Calu3 (cell line): Measurements from ENCODE around the gene CIB2. TPM values are rescaled to one million over a fixed set of nuclear protein-coding genes. Genes with fewer than 3 reads are reported as not detected.
A peak's percentile ranks its signal among the peaks of the same experiment; 100 is the strongest.

Experiments
- BruUV-seq: library from RNA; stranded (reverse); fragments of 400-500 nt; replicated peaks from 2 replicates; lab custom pipeline; 2021; lab: Mats Ljungman, UMichigan
- CTCF ChIA-PET: fragments of 300-600 bp; sonication (Branson Sonifier 250); formaldehyde crosslinking; loops from one replicate; lab custom pipeline; 2022; ENCODE audit warnings: antibody characterized with exemption; lab: Charles Lee
- DNase-seq: peaks from one replicate; pipeline ENCODE4 v3.0.0; 2022
- H3K27ac Mint-ChIP-seq: one replicate; pipeline ENCODE4 v1.8.0; 2022; ENCODE audit warnings: mixed read lengths; ENCODE audit not compliant: unreplicated experiment
- H3K27me3 Mint-ChIP-seq: one replicate; pipeline ENCODE4 v1.8.0; 2022; ENCODE audit warnings: mixed read lengths; ENCODE audit not compliant: unreplicated experiment
- H3K36me3 Mint-ChIP-seq: one replicate; pipeline ENCODE4 v1.8.0; 2022; ENCODE audit warnings: mild to moderate bottlenecking, moderate library complexity, mixed read lengths; ENCODE audit not compliant: insufficient read depth, unreplicated experiment
- H3K4me1 Mint-ChIP-seq: one replicate; pipeline ENCODE4 v1.8.0; 2022; ENCODE audit warnings: mild to moderate bottlenecking, low read depth, mixed read lengths; ENCODE audit not compliant: unreplicated experiment
- H3K4me3 Mint-ChIP-seq: one replicate; pipeline ENCODE4 v1.8.0; 2022; ENCODE audit warnings: mild to moderate bottlenecking, low read depth, moderate library complexity, mixed read lengths; ENCODE audit not compliant: unreplicated experiment
- H3K9me3 Mint-ChIP-seq: one replicate; pipeline ENCODE4 v1.8.0; 2022; ENCODE audit warnings: low read depth, mixed read lengths; ENCODE audit not compliant: unreplicated experiment
- intact Hi-C: fragments of 100-400 bp; cut with micrococcal nuclease; formaldehyde crosslinking; loops from one replicate; pipeline ENCODE4 v1.10.0; 2022; ENCODE audit not compliant: unreplicated experiment
- total RNA-seq: library from RNA; stranded (reverse); gene quantifications from 2 replicates; pipeline ENCODE4 v1.2.3, GENCODE V29; 2022
- TF ChIP-seq, protein P1 (sequence below): fragments of 200-600 bp; IDR thresholded peaks from one replicate; pipeline ENCODE4 v1.8.0; 2022; ENCODE audit warnings: antibody characterized with exemption; ENCODE audit not compliant: unreplicated experiment

Gene CIB2
- total RNA-seq, 1 experiment from 2014 or later: 15.7 TPM

DNA sequence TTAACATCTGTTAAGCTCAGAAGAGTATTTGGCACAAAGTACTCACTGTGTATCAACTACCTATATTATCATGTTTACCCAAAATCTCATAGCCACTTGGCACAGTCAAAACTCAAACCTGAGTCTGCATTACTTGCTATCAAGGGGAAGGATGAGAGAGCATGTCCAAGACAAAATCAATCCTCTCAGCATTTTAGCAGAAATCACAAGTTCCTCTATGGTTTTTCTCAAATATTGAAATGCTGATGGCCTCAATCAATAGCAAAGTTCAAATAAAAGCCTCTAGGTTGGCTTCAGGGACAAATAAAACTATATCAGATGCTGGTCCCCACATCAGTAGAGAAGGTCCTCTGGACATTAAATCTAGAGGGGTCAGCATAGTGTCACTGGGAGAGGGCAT lies 68.0 kb downstream of the CIB2 start:
- CTCF ChIA-PET: no interaction called here
- TF ChIP-seq, protein P1, sequence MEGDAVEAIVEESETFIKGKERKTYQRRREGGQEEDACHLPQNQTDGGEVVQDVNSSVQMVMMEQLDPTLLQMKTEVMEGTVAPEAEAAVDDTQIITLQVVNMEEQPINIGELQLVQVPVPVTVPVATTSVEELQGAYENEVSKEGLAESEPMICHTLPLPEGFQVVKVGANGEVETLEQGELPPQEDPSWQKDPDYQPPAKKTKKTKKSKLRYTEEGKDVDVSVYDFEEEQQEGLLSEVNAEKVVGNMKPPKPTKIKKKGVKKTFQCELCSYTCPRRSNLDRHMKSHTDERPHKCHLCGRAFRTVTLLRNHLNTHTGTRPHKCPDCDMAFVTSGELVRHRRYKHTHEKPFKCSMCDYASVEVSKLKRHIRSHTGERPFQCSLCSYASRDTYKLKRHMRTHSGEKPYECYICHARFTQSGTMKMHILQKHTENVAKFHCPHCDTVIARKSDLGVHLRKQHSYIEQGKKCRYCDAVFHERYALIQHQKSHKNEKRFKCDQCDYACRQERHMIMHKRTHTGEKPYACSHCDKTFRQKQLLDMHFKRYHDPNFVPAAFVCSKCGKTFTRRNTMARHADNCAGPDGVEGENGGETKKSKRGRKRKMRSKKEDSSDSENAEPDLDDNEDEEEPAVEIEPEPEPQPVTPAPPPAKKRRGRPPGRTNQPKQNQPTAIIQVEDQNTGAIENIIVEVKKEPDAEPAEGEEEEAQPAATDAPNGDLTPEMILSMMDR: no peak

DNA sequence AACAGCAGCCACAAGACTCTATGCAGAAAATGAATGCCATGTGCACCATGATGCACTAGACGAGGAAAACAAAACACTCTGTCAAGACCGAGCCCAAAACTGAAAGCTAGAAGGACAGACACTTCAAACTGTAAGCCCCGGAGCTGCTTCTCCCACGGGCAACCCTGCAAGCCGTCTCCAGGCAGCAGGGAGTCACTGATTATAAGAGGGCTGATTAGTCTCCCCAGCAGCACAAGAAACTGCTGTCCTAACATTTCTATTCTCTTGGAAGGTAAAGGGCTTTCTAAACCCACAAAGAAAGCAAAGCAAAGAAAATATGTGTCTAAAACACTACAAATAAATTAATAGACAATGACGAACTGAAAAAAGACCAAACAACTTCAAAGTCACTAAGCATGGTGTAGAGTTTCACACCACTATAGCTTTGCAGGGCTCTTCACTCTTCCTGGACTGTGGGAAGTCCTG lies 69.2 kb downstream of the CIB2 start:
- no TSS peak for BruUV-seq
- Mint-ChIP-seq H3K4me3 (peak overlapping the region; percentile 44), H3K36me3 (peaks cover 5% of the 10 kb centered on the region), H3K27me3 (no peaks in the 10 kb centered on the region), H3K27ac (no peak overlapping the region), H3K4me1 (peaks cover 20% of the 10 kb centered on the region), H3K9me3 (no peaks in the 10 kb centered on the region)
- TF ChIP-seq, protein P1: no peak
- intact Hi-C loops: no loop called here
- DNase-seq: no peak
- CTCF ChIA-PET: interaction anchor here (0.6 to 1.1 kb wide), 3 partner anchors 10 to 46 kb away, joined by 3 to 4 read pairs (median 4); no protein-coding TSS in a partner anchor

More for the DNA sequence above, 68.0 kb downstream of the CIB2 start:
- Mint-ChIP-seq H3K36me3 (no peaks in the 10 kb centered on the region), H3K9me3 (no peaks in the 10 kb centered on the region), H3K27ac (no peak overlapping the region), H3K4me3 (no peak overlapping the region), H3K27me3 (no peaks in the 10 kb centered on the region), H3K4me1 (peaks cover 14% of the 10 kb centered on the region)
- DNase-seq: no peak
- BruUV-seq: no TSS peak
- intact Hi-C loops: no loop called here

DNA sequence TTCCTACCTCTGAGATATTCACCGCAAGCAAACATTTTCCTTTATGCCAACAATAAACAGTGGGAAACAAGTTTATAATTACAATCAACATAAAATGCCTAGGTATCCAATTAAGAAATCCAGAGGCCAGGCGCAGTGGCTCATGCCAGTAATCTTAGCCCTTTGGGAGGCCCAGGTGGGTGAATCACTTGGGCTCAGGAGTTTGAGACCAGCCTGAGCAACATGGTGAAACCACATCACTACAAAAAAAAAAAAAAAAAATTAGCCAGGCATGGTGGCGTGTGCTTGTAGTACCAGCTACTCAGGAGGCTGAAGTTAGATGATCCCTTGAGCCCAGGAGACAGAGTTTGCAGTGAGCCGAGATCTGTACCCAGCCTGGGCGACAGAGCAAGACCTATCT lies 71.0 kb downstream of the CIB2 start:
- TF ChIP-seq, protein P1: no peak
- Mint-ChIP-seq H3K9me3 (no peaks in the 10 kb centered on the region), H3K27ac (no peak overlapping the region), H3K36me3 (peaks cover 16% of the 10 kb centered on the region), H3K4me1 (peaks cover 38% of the 10 kb centered on the region), H3K27me3 (no peaks in the 10 kb centered on the region), H3K4me3 (no peak overlapping the region)
- intact Hi-C loops: no loop called here
- CTCF ChIA-PET: interaction anchor here (0.6 kb wide), 1 partner anchor 100 kb away, joined by 3 read pairs; no protein-coding TSS in a partner anchor
- DNase-seq: no peak
- BruUV-seq: no TSS peak

DNA sequence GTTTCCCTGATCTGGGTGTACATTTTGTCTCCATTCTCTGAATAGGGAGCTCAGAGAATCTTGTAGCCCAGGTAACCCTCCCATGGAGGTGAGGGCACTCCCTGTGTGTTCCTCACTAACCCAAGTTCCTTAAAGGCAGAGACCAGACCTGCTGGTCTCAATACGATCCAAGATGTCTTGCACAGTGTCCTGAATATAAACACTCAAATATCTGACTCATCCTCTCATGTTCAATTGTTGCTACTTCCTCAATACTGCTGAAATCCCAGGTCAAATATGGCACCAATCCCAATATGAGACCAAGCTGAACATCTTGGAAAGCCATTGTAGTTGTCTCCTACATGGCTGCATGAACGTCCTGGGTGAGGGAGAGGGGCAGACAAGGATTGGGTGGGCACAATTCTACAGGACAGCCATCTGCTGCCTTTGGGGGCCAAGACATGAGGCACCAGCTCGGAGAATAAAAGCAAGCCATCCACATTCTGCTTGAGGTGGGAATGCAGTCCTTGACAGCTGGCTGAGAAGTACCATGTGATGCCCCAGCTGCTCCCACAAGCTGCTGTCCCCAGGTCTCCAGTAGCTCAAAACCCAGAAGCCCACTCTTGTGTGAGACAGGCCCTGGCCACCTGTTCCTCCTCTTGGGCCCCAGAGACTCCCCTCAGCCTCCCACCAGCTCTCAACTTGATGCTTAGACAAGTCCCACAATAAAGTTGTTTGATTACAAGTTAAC lies 72.0 kb downstream of the CIB2 start:
- intact Hi-C loops: no loop called here
- BruUV-seq: no TSS peak
- Mint-ChIP-seq H3K27ac (peak overlapping the region; percentile 36), H3K9me3 (no peaks in the 10 kb centered on the region), H3K4me3 (no peak overlapping the region), H3K36me3 (peaks cover 16% of the 10 kb centered on the region), H3K4me1 (peaks cover 43% of the 10 kb centered on the region), H3K27me3 (no peaks in the 10 kb centered on the region)
- TF ChIP-seq, protein P1: no peak
- CTCF ChIA-PET: interaction anchor here (0.6 to 1.1 kb wide), 3 partner anchors 20 to 53 kb away, joined by 3 read pairs; no protein-coding TSS in a partner anchor
- no peak for DNase-seq
